Keratinocyte (primary cell): ENCODE data around the gene LCE1E. TPM values are rescaled to one million over a fixed set of nuclear protein-coding genes. Genes with fewer than 3 reads are reported as not detected.
A peak's percentile ranks its signal among the peaks of the same experiment; 100 is the strongest.

Experiments used
- DNase-seq: peaks from one replicate; pipeline ENCODE4 v3.0.0-alpha.2; 2011; ENCODE audit warnings: low read depth, missing footprints, low spot score
- FAIRE-seq: peaks from 2 replicates; lab custom pipeline; 2011; peaks lifted over from hg19 to GRCh38; lab: Jason Lieb, UNC
- H2AFZ ChIP-seq: 2 replicates; pipeline ENCODE4 v1.6.0; 2012; ENCODE audit warnings: low read length, control low read depth, inconsistent platforms; ENCODE audit not compliant: control insufficient read depth
- H3K27ac ChIP-seq: 2 replicates; pipeline ENCODE4 v1.5.1; 2011; ENCODE audit warnings: low read length; ENCODE audit not compliant: control insufficient read depth, insufficient read depth
- H3K27me3 ChIP-seq: 3 replicates; pipeline ENCODE4 v1.6.0; 2011; ENCODE audit warnings: low read length; ENCODE audit not compliant: control insufficient read depth, insufficient read depth; ENCODE audit errors: extremely low read depth
- H3K36me3 ChIP-seq, 2 experiments: 2 replicates in 1 of 2; 3 replicates in 1 of 2; pipeline ENCODE4 v1.5.1; 2011; ENCODE audit warnings: low read length in 2 of 2, mild to moderate bottlenecking in 1 of 2; ENCODE audit not compliant: control insufficient read depth in 2 of 2, insufficient read depth in 2 of 2; ENCODE audit errors: extremely low read depth in 1 of 2
- H3K4me1 ChIP-seq: 3 replicates; pipeline ENCODE4 v1.5.1; 2011; ENCODE audit warnings: low read length; ENCODE audit not compliant: control insufficient read depth, insufficient read depth; ENCODE audit errors: extremely low read depth
- H3K4me2 ChIP-seq: 3 replicates; pipeline ENCODE4 v1.6.0; 2011; ENCODE audit warnings: low read depth, low read length; ENCODE audit not compliant: control insufficient read depth, insufficient read depth; ENCODE audit errors: extremely low read depth
- H3K4me3 ChIP-seq, 3 experiments: fragments of 200-600 bp in 1 of 3; sonication (generic) in 1 of 3; 2 replicates in 2 of 3; 3 replicates in 1 of 3; pipeline ENCODE4 v1.5.1; 2011 to 2016; ENCODE audit warnings: low read length in 3 of 3, mild to moderate bottlenecking in 3 of 3, control low read depth in 2 of 3, inconsistent platforms in 1 of 3, low read depth in 1 of 3, mixed read lengths in 1 of 3, mixed run types in 1 of 3, moderate library complexity in 1 of 3; ENCODE audit not compliant: control insufficient read depth in 2 of 3, insufficient read depth in 2 of 3; ENCODE audit errors: extremely low read depth in 1 of 3
- H3K79me2 ChIP-seq: 2 replicates; pipeline ENCODE4 v1.6.0; 2012; ENCODE audit warnings: low read length; ENCODE audit not compliant: control insufficient read depth, insufficient read depth
- H3K9ac ChIP-seq: 3 replicates; pipeline ENCODE4 v1.6.0; 2011; ENCODE audit warnings: low read length; ENCODE audit not compliant: control insufficient read depth, insufficient read depth; ENCODE audit errors: extremely low read depth
- H3K9me1 ChIP-seq: 3 replicates; pipeline ENCODE4 v1.6.0; 2011; ENCODE audit warnings: low read length; ENCODE audit not compliant: control insufficient read depth, insufficient read depth; ENCODE audit errors: extremely low read depth
- H3K9me3 ChIP-seq: 2 replicates; pipeline ENCODE4 v1.5.1; 2012; ENCODE audit warnings: low read depth, low read length; ENCODE audit not compliant: control insufficient read depth
- H4K20me1 ChIP-seq: 3 replicates; pipeline ENCODE4 v1.6.0; 2011; ENCODE audit warnings: low read length; ENCODE audit not compliant: control insufficient read depth, insufficient read depth; ENCODE audit errors: extremely low read depth
- CTCF ChIP-seq, 3 experiments: IDR thresholded peaks in 1 of 3; conservative IDR thresholded peaks in 1 of 3; optimal IDR thresholded peaks in 1 of 3; 2 replicates in 2 of 3; 3 replicates in 1 of 3; pipeline versions ENCODE3 to v1.5.1; 2011; ENCODE audit warnings: low read length in 3 of 3, mild to moderate bottlenecking in 3 of 3, moderate library complexity in 2 of 3, control low read depth in 1 of 3, inconsistent platforms in 1 of 3; ENCODE audit not compliant: insufficient read depth in 2 of 3; ENCODE audit errors: extremely low read depth in 1 of 3
- EZH2 ChIP-seq: IDR thresholded peaks from one replicate; pipeline ENCODE4 v1.6.1; 2012; ENCODE audit warnings: inconsistent platforms, mild to moderate bottlenecking, low read length, moderate library complexity
- dilution Hi-C: fragments of 300-500 bp; cut with MboI; formaldehyde crosslinking; loops from one replicate; pipeline ENCODE4 v1.7.0; 2020; ENCODE audit warnings: low sequenced_read_pairs; ENCODE audit not compliant: extremely low pct_ligation_motif_present
- polyA plus RNA-seq, 5 experiments: library from polyadenylated mRNA; depleted of rRNA in 3 of 5; stranded (reverse) in 3 of 5; stranded (forward) in 1 of 5; unstranded in 1 of 5; fragments of >200 nt; gene quantifications; 1 replicate in 1 of 5; 2 replicates in 3 of 5; 3 replicates in 1 of 5; pipeline versions ENCODE4 v1.2.1 to v1.2.3, GENCODE V29; 2011 to 2012; ENCODE audit warnings: missing spikeins in 2 of 5, low read depth in 1 of 5, low replicate concordance in 1 of 5

The LCE1E gene
- polyA plus RNA-seq, 1 donor (not counting 4 experiments of a cell fraction or from before 2014, with no cell fraction given): 1.0 TPM

- FAIRE-seq (peak; percentile 99), DNase-seq (peak; percentile 74)
- no peaks in the 10 kb centered on the region for H3K9me3 ChIP-seq
- H3K79me2 ChIP-seq: no peaks in the 10 kb centered on the region
- H3K4me3 ChIP-seq: no peak overlapping the region
- peak overlapping the region; percentile 36 for H3K27ac ChIP-seq
- H3K9me1 ChIP-seq: no peaks in the 10 kb centered on the region
- H3K27me3 ChIP-seq: no peaks in the 10 kb centered on the region
- TF ChIP-seq EZH2: no peak
- no peak for TF ChIP-seq CTCF (optimal IDR thresholded peaks at IDR 0.05 in 1 of 3, IDR thresholded peaks at IDR 0.05 in 1 of 3, conservative IDR thresholded peaks at IDR 0.05 in 1 of 3; ENCODE audit: extremely low read depth in 1 of 3, insufficient read depth in 2 of 3, low read length in 3 of 3)
- H3K9ac ChIP-seq: no peak overlapping the region
- peak overlapping the region; percentile 54 for H3K4me2 ChIP-seq
- dilution Hi-C loops: no loop called here
- H4K20me1 ChIP-seq: no peaks in the 10 kb centered on the region
- no peak overlapping the region for H2AFZ ChIP-seq
- H3K4me1 ChIP-seq: peaks cover 19% of the 10 kb centered on the region
- H3K36me3 ChIP-seq: no peaks in the 10 kb centered on the region
These were observed 33.8 kb upstream of the LCE1E start for GRCh38 chr1:152752225-152752624.

GRCh38 chr1:152753586-152753985 is 32.5 kb upstream of the LCE1E start:
- H3K27me3 ChIP-seq: no peaks in the 10 kb centered on the region
- H3K36me3 ChIP-seq: no peaks in the 10 kb centered on the region
- no peak overlapping the region for H2AFZ ChIP-seq
- dilution Hi-C loops: no loop called here
- peaks cover 27% of the 10 kb centered on the region for H3K4me1 ChIP-seq
- FAIRE-seq (no peak), DNase-seq (no peak)
- H3K27ac ChIP-seq: no peak overlapping the region
- no peak overlapping the region for H3K4me2 ChIP-seq
- H3K79me2 ChIP-seq: no peaks in the 10 kb centered on the region
- no peaks in the 10 kb centered on the region for H3K9me1 ChIP-seq
- H3K9ac ChIP-seq: no peak overlapping the region
- no peaks in the 10 kb centered on the region for H3K9me3 ChIP-seq
- H3K4me3 ChIP-seq: no peak overlapping the region
- TF ChIP-seq EZH2 (no peak), CTCF (optimal IDR thresholded peaks at IDR 0.05 in 1 of 3, IDR thresholded peaks at IDR 0.05 in 1 of 3, conservative IDR thresholded peaks at IDR 0.05 in 1 of 3; ENCODE audit: extremely low read depth in 1 of 3, insufficient read depth in 2 of 3, low read length in 3 of 3) (no peak)
- H4K20me1 ChIP-seq: no peaks in the 10 kb centered on the region
